Measurements from ENCODE around the gene PRPF19.

- TF ChIP-seq EZH2 (IDR thresholded peaks at IDR 0.05; ENCODE audit: insufficient read depth, poor library complexity, severe bottlenecking) = no peak
- TF ChIP-seq EZH2phosphoT487 (IDR thresholded peaks at IDR 0.05; ENCODE audit: insufficient read depth, low read depth) = no peak
Observed at GRCh38 chr11:60924110-60924905, 17.9 kb upstream of the PRPF19 start, which contains the start of gene TMEM132A.

All from GM23248 (cell line).